ENCODE measurements around the gene AK2.

DNA sequence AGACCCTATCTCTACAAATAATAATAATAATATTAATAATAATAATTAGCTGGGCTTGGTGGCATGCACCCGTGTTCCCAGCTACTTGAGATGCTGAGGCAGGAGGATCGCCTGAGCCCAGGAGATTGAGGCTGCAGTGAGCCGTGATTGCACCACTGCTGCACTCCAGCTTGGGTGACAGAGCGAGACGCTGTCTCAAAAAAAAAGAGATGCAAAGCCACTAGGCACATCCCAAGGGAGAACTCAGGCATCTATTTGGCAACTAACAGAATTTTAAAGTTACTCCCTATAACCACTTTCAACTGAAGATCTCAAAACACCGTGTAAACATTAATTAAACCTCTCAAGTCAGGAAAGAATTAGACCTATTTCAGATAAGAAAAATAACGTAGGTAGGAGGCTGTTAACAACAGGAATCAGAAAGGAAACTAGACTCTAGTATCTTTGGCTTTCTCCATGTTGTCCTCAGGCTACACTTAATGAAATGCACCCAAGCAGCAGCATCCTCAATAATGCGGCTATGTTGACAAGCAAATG lies 75.8 kb downstream of the AK2 start:
- TF ChIP-seq EZH2 (IDR thresholded peaks at IDR 0.05; ENCODE audit: borderline replicate concordance, low read depth, low read length, severe bottlenecking) (no peak), MYC (IDR thresholded peaks at IDR 0.05; ENCODE audit: low read depth, low read length) (no peak)
- TF ChIP-seq, protein P1, sequence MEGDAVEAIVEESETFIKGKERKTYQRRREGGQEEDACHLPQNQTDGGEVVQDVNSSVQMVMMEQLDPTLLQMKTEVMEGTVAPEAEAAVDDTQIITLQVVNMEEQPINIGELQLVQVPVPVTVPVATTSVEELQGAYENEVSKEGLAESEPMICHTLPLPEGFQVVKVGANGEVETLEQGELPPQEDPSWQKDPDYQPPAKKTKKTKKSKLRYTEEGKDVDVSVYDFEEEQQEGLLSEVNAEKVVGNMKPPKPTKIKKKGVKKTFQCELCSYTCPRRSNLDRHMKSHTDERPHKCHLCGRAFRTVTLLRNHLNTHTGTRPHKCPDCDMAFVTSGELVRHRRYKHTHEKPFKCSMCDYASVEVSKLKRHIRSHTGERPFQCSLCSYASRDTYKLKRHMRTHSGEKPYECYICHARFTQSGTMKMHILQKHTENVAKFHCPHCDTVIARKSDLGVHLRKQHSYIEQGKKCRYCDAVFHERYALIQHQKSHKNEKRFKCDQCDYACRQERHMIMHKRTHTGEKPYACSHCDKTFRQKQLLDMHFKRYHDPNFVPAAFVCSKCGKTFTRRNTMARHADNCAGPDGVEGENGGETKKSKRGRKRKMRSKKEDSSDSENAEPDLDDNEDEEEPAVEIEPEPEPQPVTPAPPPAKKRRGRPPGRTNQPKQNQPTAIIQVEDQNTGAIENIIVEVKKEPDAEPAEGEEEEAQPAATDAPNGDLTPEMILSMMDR (IDR thresholded peaks at IDR 0.05; ENCODE audit: extremely low read depth in 1 of 2, insufficient read depth in 1 of 2, low read depth in 1 of 2, low read length in 2 of 2), result no peak
- TF ChIP-seq, protein P2, sequence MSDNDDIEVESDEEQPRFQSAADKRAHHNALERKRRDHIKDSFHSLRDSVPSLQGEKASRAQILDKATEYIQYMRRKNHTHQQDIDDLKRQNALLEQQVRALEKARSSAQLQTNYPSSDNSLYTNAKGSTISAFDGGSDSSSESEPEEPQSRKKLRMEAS (IDR thresholded peaks at IDR 0.05; ENCODE audit: insufficient read depth, insufficient read length), result no peak
